Measurements from ENCODE around the gene CNTN5. TPM values are rescaled to one million over a fixed set of nuclear protein-coding genes. Genes with fewer than 3 reads are reported as not detected.

Gene CNTN5
- total RNA-seq, 1 donor from 2014 or later: not detected

GRCh38 chr11:99135508-99135907, 114.8 kb downstream of the CNTN5 start:
- no peak for TF ChIP-seq CTCF (IDR thresholded peaks at IDR 0.05)
- no peak for DNase-seq (ENCODE audit: low spot score)
- Mint-ChIP-seq H3K27ac (ENCODE audit: unreplicated experiment) (no peak overlapping the region), H3K27me3 (ENCODE audit: low read depth) (no peaks in the 10 kb centered on the region), H3K4me3 (ENCODE audit: unreplicated experiment) (no peak overlapping the region), H3K4me1 (ENCODE audit: low read depth) (no peaks in the 10 kb centered on the region), H3K9me3 (ENCODE audit: low read depth) (peaks cover 19% of the 10 kb centered on the region), H3K36me3 (ENCODE audit: low read depth) (no peaks in the 10 kb centered on the region)

GRCh38 chr11:99142237-99142636, 121.5 kb downstream of the CNTN5 start:
- H3K9me3 Mint-ChIP-seq (ENCODE audit: low read depth): no peaks in the 10 kb centered on the region
- peaks cover 8% of the 10 kb centered on the region for H3K27me3 Mint-ChIP-seq (ENCODE audit: low read depth)
- H3K4me1 Mint-ChIP-seq (ENCODE audit: low read depth): no peaks in the 10 kb centered on the region
- no peak overlapping the region for H3K27ac Mint-ChIP-seq (ENCODE audit: unreplicated experiment)
- H3K36me3 Mint-ChIP-seq (ENCODE audit: low read depth): no peaks in the 10 kb centered on the region
- DNase-seq (ENCODE audit: low spot score): peak; percentile 59
- no peak for TF ChIP-seq CTCF (IDR thresholded peaks at IDR 0.05)
- no peak overlapping the region for H3K4me3 Mint-ChIP-seq (ENCODE audit: unreplicated experiment)

GRCh38 chr11:99148352-99148751, 127.6 kb downstream of the CNTN5 start:
- Mint-ChIP-seq H3K4me3 (ENCODE audit: unreplicated experiment) (no peak overlapping the region), H3K27me3 (ENCODE audit: low read depth) (peaks cover 5% of the 10 kb centered on the region), H3K4me1 (ENCODE audit: low read depth) (no peaks in the 10 kb centered on the region), H3K9me3 (ENCODE audit: low read depth) (peaks cover 3% of the 10 kb centered on the region), H3K36me3 (ENCODE audit: low read depth) (no peaks in the 10 kb centered on the region), H3K27ac (ENCODE audit: unreplicated experiment) (no peak overlapping the region)
- no peak for DNase-seq (ENCODE audit: low spot score)
- TF ChIP-seq CTCF (IDR thresholded peaks at IDR 0.05): no peak

- peaks cover 3% of the 10 kb centered on the region for H3K9me3 Mint-ChIP-seq (ENCODE audit: low read depth)
- no peak for TF ChIP-seq CTCF (IDR thresholded peaks at IDR 0.05)
- peaks cover 2% of the 10 kb centered on the region for H3K27me3 Mint-ChIP-seq (ENCODE audit: low read depth)
- H3K4me3 Mint-ChIP-seq (ENCODE audit: unreplicated experiment): no peak overlapping the region
- peak; percentile 70 for DNase-seq (ENCODE audit: low spot score)
- H3K36me3 Mint-ChIP-seq (ENCODE audit: low read depth): no peaks in the 10 kb centered on the region
- no peaks in the 10 kb centered on the region for H3K4me1 Mint-ChIP-seq (ENCODE audit: low read depth)
- no peak overlapping the region for H3K27ac Mint-ChIP-seq (ENCODE audit: unreplicated experiment)
Measured at GRCh38 chr11:99154277-99154676, 133.5 kb downstream of the CNTN5 start.

GRCh38 chr11:99160447-99160846, 139.7 kb downstream of the CNTN5 start:
- no peak overlapping the region for H3K4me3 Mint-ChIP-seq (ENCODE audit: unreplicated experiment)
- DNase-seq (ENCODE audit: low spot score): no peak
- H3K4me1 Mint-ChIP-seq (ENCODE audit: low read depth): no peaks in the 10 kb centered on the region
- TF ChIP-seq CTCF (IDR thresholded peaks at IDR 0.05): no peak
- H3K27ac Mint-ChIP-seq (ENCODE audit: unreplicated experiment): no peak overlapping the region
- H3K9me3 Mint-ChIP-seq (ENCODE audit: low read depth): no peaks in the 10 kb centered on the region
- H3K27me3 Mint-ChIP-seq (ENCODE audit: low read depth): peaks cover 10% of the 10 kb centered on the region
- H3K36me3 Mint-ChIP-seq (ENCODE audit: low read depth): no peaks in the 10 kb centered on the region

Measured in chondrocyte (in vitro differentiated cells).